Upper lobe of left lung (tissue), 4 donors: ENCODE data around the gene ABHD1.

ENCODE experiments used
- EP300 ChIP-seq, 4 donors: sonication (generic); formaldehyde crosslinking; IDR thresholded peaks; one replicate each; pipeline ENCODE4 v1.5.1; 2017; ENCODE audit warnings: antibody characterized with exemption in 4 of 4, control low read depth in 2 of 4
- POLR2A ChIP-seq, 4 donors: fragments of 450-650 bp; IDR thresholded peaks; one replicate each; pipeline ENCODE4 v1.5.1; 2016 to 2017; ENCODE audit warnings: antibody characterized with exemption in 4 of 4, mild to moderate bottlenecking in 2 of 4
- POLR2AphosphoS5 ChIP-seq, 2 donors: sonication (generic); formaldehyde crosslinking; IDR thresholded peaks; one replicate each; pipeline ENCODE4 v1.5.1; 2017; ENCODE audit warnings: antibody characterized with exemption in 2 of 2
- TF ChIP-seq, protein P1 (sequence below), 6 experiments: fragments of 450-650 bp in 4 of 6; fragments of 200-600 bp in 2 of 6; sonication (generic) in 2 of 6; IDR thresholded peaks; one replicate each; pipeline ENCODE4 v1.5.1; 2016 to 2019; ENCODE audit warnings: antibody characterized with exemption in 6 of 6

DNA sequence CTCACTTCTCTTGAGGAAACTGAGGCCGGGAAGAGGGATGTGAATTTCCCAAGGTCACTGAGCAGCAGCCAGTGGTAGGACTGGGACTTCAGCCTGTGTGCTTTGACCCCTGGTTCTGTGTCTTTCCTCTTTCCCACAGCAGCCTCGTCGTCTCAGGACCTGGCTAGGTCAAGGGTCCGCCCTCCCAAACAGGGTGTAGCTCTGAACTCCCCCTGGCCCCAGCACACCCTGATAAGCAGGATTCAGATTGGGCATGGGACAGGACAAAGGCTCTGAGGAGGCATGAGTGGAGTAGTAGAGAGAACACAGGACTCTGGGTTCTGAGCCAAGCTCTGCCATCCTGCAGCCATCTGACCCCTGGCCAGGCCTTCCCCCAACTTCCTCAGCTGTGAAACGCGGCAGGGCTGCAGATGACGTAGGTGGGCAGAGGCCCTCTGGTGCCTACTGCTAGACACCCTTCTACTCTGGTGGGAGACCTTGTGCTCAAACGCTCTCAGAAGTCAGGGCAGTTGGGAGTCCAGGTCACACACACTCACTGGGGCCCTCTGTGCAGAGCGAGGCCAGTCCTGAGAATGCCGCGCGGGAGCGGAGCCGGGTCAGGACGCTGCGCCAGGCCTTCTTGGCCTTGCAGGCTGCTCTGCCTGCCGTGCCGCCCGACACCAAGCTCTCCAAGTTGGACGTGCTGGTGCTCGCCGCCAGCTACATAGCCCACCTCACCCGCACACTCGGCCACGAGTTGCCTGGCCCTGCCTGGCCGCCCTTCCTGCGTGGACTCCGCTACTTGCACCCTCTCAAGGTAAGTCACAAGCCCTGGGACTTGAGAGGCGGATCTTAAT, 26.2 kb downstream of the ABHD1 start:
- TF ChIP-seq, protein P1, sequence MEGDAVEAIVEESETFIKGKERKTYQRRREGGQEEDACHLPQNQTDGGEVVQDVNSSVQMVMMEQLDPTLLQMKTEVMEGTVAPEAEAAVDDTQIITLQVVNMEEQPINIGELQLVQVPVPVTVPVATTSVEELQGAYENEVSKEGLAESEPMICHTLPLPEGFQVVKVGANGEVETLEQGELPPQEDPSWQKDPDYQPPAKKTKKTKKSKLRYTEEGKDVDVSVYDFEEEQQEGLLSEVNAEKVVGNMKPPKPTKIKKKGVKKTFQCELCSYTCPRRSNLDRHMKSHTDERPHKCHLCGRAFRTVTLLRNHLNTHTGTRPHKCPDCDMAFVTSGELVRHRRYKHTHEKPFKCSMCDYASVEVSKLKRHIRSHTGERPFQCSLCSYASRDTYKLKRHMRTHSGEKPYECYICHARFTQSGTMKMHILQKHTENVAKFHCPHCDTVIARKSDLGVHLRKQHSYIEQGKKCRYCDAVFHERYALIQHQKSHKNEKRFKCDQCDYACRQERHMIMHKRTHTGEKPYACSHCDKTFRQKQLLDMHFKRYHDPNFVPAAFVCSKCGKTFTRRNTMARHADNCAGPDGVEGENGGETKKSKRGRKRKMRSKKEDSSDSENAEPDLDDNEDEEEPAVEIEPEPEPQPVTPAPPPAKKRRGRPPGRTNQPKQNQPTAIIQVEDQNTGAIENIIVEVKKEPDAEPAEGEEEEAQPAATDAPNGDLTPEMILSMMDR (IDR thresholded peaks at IDR 0.05): no peak
- TF ChIP-seq EP300 (IDR thresholded peaks at IDR 0.05) (no peak), POLR2A (IDR thresholded peaks at IDR 0.05) (no peak), POLR2AphosphoS5 (IDR thresholded peaks at IDR 0.05) (no peak)
